ENCODE results near the gene KCNN4.
"Not testable (repeated sequence)": the region's sequence is repeated elsewhere in the genome, so short reads cannot be mapped to it uniquely, and the experiment has no call there.

Gene KCNN4

GRCh38 chr19:43798546-43799409 lies 18.0 kb upstream of the KCNN4 start:
- DNase-seq, result no peak

GRCh38 chr19:43798026-43798545 lies 17.3 kb upstream of the KCNN4 start:
- DNase-seq, result no peak

- DNase-seq, result no peak
These were observed 16.8 kb upstream of the KCNN4 start for GRCh38 chr19:43797556-43797955.

GRCh38 chr19:43797118-43797517 lies 16.3 kb upstream of the KCNN4 start:
- DNase-seq, result no peak

GRCh38 chr19:43790587-43790986 lies 9.8 kb upstream of the KCNN4 start:
- DNase-seq, result no peak

GRCh38 chr19:43789029-43789428 lies 8.3 kb upstream of the KCNN4 start:
- DNase-seq, result no peak

GRCh38 chr19:43786665-43787064 lies 5.9 kb upstream of the KCNN4 start:
- DNase-seq, result no peak

- DNase-seq, result peak; percentile 72
These were observed 4.4 kb upstream of the KCNN4 start for GRCh38 chr19:43784981-43785808.

GRCh38 chr19:43784241-43784980 lies 3.6 kb upstream of the KCNN4 start:
- DNase-seq, result no peak

- no peak for DNase-seq
These were observed 2.9 kb upstream of the KCNN4 start for GRCh38 chr19:43783636-43784035.

GRCh38 chr19:43782689-43783231 lies 2.0 kb upstream of the KCNN4 start:
- no peak for DNase-seq

GRCh38 chr19:43782311-43782660 lies 1.5 kb upstream of the KCNN4 start:
- no peak for DNase-seq

GRCh38 chr19:43781630-43782310 lies 997 bp upstream of the KCNN4 start:
- DNase-seq, result no peak

GRCh38 chr19:43779820-43780219 lies 953 bp downstream of the KCNN4 start:
- DNase-seq, result no peak

GRCh38 chr19:43779147-43779819 lies 1.5 kb downstream of the KCNN4 start:
- no peak for DNase-seq

- peak; percentile 86 for DNase-seq
These were observed 2.1 kb downstream of the KCNN4 start for GRCh38 chr19:43778651-43779050.

GRCh38 chr19:43777163-43777695 lies 3.5 kb downstream of the KCNN4 start:
- DNase-seq, result peak; percentile 84

- DNase-seq, result no peak
These were observed 4.5 kb downstream of the KCNN4 start for GRCh38 chr19:43776286-43776685.

- no peak for DNase-seq
These were observed 5.4 kb downstream of the KCNN4 start for GRCh38 chr19:43775299-43775890.

- not testable (repeated sequence) for DNase-seq
These were observed 5.9 kb downstream of the KCNN4 start for GRCh38 chr19:43774940-43775258.
